Activated CD8-positive, alpha-beta memory T cell treated with anti-CD3 and anti-CD28 coated beads for 24 hours (primary cell): ENCODE data around the gene SYNGR4.

Experiments
- DNase-seq: peaks from one replicate; pipeline ENCODE4 v3.0.0-alpha.2; 2020

SYNGR4 gene

DNA sequence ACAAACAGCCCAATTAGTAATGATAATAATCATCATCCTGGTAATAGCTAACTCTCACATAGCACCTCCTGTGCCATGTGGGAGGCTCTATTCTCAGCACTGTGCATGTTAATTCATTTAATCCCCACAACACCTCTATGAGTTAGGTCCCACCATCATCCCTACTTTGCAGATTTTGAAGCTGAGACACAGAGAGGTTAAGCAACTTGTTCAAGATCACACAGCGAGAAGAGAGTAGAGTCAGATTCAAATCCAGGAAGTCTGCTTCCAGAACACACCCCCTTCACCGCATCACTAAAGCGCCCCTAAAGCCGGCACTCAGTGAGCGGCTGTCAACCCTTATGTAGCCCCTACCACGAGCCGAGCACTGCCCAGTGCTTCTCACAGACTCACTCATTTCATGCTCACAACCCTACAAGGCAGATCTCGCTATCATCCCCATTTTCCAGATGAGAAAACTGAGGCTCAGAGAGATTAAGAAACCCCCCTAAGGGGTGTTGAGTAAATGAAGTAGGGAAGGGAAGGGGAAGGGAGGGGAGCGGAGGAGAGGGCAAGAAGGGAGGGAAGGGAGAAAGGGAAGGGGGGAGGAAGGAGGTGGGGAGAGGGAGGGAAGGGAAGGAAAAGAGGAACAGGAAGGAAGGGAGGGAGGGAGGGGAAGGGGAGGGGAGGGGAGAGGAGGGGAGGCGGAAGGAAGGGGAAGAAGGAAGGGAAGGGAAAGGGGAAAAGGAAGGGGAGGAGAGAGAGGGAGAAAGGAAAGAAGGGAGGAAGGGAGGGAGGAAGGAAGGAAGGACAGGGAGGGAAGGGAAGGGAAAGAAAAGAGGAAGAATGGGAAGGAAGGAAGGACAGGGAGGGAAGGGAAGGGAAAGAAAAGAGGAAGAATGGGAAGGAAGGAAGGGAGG is 22.4 kb upstream of the SYNGR4 start:
- no peak for DNase-seq

DNA sequence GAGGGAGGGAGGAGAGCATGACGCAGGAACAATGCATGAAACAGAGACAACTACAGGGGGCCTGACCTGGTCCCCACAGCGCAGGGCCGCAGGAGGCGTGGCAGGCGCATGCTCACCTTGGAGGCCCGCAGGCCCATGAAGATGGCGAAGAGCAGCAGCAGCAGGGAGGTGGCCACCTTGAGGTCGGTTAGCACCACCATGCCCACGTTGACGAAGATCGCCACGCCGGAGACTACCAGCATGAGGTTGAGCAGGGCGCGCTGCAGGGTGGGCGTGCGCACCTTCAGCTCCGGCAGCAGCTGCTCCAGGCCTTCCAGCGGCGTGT is 21.8 kb upstream of the SYNGR4 start:
- DNase-seq = no peak

DNA sequence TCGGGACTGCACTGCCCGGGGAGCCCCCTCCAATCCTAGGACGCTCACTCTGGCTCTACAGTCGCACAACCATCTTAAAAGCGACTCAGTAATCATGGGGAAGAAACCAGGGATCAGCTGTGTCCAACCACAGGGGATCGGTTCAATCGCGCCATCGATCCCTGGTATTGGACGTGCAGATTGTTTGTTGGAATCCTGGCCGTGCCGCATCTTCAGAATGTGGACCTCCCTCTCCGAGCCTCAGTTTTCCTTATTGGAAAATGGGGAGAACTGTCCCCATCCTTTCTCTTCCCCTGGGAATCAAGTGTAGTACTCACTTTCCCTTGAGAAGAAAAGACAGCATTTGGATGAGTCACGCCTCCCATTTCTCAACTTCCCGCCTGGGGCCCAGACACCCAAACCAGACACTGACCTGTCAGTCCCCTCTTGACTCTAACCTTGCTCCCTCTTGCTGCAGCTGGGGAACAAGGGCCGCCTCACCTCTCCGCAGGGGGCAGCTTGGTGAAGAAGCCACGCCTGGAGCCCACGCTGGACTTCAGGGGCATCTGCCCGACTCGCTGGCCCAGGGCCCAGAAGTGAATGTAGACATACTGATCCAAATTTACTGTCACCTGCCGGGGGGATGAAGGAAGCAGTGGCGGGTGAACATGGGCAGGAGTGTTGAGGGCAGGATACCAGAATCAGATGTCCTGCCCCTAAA is 21.2 kb upstream of the SYNGR4 start:
- DNase-seq = no peak

DNA sequence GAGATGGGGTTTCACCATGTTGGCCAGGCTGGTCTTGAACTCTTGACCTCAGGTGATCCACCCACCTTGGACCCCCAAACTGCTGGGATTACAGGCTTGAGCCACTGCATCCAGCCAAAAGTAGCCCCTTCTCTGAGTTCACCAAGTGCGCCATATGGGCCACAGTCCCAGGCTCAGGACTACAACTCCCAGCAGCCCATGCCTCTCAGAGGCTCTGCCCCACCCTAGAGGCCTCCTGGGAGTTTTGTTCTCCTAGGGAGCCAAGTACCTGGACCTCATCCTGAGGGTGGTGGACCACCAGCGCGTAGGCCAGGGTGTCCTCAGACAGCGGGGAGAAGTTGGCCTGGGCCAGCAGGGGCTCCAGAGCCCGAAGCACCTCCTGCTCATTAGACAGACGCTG is 19.3 kb upstream of the SYNGR4 start:
- DNase-seq = no peak

DNA sequence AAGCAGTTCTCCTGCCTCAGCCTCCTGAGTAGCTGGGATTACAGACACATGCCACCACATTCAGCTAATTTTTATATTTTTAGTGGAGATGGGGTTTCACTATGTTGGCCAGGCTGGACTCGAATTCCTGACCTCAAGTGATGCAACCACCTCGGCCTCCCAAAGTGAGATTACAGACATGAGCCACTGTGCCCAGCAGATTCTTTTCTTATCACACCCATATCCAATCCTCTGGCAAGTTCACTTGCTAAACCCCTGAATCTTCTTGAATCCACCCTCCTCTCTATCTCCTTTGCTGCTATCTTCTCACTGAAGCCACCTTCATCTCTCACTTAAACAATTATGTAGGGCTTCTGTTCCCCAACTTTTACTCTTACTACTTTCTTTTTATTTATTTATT is 18.0 kb upstream of the SYNGR4 start:
- no peak for DNase-seq

DNA sequence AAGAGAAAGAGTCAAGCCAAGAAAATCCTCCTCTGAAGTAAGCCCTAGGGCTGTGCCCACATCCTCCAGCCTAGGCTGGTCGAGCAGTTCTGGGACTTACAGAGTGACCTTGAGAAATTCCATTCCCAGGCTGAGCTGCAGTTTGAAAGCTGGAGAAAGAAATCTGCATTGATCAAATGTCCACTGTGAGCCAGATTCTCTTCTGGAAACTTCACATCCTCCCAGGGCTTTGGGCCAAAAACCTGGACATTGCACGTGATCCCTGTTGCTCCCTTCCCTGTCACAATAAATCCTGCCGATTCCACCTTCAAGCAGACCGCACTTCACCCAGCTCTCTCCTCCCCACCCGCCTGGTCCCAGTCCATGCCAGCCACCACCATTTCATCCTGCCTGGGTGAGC is 16.1 kb upstream of the SYNGR4 start:
- no peak for DNase-seq

DNA sequence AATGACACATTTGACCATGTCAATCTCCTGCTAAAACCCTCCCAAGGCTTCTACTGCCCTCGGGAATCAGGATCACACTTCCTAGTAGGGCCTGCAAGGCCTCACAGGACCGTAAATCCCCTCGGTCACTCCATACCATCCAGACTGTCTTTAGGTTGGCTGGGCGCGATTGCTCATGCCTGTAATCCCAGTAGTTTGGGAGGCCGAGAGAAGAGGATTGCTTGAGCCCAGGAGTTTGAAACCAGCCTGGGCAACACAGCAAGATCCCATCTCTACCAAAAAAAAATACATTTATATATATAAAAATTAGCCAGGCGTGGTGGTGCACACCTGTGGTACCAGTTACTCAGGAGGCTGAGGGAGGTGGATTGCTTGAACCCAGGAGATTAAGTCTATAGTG is 15.4 kb upstream of the SYNGR4 start:
- DNase-seq = no peak

DNA sequence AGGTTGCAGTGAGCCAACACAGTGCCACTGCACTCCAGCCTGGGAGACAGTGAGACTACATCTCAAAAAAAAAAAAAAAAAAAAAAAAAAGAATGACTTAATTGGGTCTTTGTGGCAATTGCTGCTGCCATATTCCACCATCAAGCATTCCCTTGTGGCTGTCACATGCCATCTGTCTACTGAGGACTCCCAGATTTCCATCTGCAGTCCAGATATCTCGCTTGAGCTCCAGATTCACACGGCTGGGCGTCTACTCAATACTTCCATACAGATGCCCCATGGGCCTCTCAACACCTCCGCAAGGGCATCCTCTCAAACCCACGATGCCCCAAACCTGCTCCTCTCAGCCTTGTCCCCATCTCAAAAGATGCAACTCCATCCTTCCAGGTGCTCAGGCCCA is 13.3 kb upstream of the SYNGR4 start:
- no peak for DNase-seq

DNA sequence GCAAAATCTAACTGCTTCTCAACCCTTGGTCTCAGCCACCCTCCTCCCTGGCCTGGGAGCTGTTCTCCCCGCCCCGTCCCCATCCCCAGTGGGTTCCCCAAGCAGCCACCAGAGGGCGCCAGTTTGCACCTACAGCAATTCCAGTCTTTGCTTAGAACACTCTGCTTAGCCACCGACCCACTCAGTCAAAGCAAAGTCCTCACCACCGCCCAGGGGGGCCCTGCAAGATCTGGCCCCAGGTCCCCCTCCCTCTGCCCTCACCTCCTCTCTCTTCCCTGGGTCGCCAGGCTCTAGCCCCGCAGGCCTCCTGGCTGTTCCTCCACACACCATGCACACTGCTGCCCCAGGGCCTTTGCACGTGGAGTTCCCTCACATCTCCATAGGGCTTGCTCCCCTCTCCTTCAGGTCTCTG is 12.8 kb upstream of the SYNGR4 start:
- DNase-seq = peak; percentile 93

DNA sequence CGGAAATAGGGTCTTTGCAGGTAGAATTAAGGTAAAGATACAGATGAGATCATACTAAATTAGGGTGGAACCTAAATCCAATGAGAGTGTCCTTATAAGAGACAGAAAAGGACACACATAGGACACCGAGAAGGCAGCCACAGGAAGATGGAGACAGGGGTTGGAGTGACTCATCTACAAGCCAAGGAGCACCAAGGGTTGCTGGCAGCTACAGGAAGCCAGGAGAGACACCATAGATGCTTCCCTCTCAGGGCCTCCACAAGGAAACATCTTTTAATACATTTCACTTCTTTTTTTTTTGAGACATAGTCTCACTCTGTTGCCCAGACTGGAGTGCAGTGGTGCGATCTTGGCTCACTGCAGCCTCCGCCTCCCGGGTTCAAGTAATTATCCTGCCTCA is 10.5 kb upstream of the SYNGR4 start:
- no peak for DNase-seq

DNA sequence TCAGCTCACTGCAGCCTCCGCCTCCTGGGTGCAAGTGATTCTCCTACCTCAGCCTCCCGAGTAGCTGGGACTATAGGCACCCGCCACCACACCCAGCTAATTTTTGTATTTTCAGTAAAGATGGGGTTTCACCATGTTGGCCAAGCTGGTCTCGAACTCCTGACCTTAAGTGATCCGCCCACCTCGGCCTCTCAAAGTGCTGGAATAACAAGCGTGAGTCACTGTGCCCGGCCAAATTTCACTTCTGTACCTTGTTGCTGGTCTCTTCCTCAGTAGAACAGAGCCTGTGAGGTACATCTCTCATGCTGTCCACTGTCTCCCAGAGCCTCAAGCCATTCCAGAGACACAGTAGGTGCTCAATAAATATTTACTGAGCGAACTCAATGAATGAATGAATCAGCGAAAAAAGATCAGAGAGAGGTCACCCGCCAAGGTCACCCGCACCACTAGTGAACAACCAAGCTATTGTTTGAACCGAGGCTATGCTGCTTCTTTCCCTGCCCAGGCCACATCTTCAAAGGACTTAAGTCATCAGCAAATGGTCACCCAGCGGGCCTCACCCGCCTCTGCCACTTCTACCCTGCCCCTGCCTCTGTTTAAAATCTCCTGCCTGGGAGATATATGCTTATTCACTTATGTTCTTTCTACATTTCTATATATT is 9.7 kb upstream of the SYNGR4 start:
- no peak for DNase-seq

DNA sequence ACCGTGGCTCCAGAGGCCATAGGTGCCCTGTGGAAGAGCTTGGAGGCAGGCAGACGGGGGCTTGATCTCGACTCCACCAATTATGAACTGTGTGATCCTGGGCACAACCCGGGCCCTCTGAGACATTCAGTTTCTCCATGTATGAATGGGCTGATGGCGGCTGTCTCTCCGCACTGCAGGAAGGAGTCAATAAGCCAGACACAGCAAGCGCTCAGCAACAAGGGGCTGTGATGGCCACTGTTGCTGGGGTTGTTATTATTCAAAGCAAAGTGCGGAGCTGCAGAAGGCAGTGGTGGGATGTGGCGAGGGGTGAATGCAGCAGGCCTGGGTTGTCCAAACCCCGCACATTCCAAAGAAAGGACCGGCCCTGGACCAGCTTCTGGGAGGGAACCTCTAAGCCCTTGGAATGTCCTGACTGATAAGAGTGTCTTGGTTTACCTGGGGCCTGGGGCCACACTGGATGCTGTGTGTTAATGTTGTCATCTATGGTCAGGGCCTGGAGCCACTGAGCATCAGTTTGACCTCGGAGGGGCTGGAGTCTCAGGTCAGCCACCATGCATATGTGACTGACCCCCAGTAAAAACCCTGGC is 8.7 kb upstream of the SYNGR4 start:
- no peak for DNase-seq

DNA sequence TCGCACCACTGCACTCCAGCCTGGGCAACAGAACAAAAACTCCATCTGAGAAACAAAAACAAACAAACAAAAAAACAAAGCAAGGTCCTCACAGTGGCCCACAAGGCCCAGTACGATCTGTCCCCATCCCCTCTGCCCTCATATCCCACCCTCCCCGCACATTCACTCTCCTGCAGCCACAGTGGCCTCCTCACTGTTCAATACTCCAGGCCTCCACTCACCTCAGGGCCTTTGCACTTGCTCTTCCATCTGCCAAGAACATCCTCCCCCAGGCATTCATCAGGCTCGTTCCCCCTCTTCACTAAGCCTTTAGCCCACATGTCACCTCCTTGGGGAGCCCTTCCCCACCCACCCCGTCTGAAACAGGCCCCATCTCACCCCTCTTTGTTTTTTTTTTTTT is 5.0 kb upstream of the SYNGR4 start:
- DNase-seq = no peak

DNA sequence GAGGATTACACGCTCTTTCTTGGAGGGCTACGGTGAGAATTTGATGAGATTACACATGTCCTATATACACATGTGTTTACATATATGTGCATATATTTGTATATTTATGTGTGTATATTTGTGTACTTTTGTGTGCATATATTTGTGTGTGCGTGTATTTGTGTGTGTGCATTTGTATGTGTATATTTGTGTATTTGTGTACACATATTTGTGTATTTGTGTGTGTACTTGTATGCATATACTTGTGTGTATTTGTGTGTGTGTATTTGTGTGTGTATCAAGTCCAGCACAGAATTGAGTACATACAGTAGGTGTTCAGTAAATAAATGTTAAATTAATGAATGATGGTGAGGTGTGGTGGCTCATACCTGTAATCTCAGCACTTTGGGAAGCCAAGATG is 2.3 kb upstream of the SYNGR4 start:
- DNase-seq = no peak

DNA sequence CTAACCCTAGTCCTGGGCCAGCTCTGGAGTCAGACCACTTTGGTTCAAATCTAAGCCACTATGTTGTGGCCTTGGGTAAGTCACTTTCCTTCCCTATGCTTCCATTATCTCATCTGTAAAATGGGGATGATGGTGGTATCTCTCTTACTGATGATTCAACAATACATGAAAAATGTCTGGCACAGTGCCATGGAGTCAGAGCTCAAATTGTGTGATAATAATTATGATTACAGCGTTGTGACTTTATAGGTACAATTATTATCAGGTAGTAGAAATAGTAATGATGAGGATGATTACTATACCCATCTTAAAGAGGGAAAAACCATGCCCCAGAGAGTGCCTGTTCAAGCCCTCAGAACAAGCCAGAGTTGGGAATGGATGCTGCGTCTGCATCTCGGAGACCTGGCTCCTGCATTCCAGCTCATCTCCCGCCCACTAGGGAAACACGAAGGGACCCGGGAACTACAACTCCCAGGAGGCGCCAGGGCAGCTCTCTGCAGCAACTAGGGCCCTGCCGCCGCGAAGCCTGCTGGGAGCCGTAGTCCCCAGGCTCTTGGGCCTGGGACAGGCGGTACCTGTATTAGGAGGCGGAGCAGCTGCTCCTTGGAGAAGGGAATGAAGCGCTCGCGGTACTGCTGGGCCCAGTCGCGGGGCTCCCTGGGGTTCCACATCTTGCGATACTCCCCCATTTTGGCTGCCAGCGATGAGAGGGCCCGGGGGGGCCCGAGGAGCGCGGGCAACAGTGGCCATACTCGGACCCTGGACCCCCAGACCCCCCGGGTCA is 1.3 kb upstream of the SYNGR4 start:
- DNase-seq = peak; percentile 91

DNA sequence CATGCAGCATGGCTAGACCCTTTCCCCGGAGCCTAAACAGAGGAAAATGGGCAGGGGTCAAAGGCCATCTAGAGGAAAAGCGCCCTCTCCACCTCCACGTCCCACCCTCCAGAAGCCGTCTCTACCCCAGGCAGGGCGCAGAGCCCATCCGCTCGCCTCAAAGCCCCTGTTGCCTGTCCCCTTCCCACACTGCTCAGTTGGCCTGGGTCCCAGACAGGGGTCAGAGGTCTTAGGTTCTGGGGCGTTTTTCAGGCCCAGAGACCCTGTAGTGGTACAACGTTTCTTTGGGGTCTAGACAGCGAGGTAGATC is 712 bp upstream of the SYNGR4 start:
- no peak for DNase-seq

DNA sequence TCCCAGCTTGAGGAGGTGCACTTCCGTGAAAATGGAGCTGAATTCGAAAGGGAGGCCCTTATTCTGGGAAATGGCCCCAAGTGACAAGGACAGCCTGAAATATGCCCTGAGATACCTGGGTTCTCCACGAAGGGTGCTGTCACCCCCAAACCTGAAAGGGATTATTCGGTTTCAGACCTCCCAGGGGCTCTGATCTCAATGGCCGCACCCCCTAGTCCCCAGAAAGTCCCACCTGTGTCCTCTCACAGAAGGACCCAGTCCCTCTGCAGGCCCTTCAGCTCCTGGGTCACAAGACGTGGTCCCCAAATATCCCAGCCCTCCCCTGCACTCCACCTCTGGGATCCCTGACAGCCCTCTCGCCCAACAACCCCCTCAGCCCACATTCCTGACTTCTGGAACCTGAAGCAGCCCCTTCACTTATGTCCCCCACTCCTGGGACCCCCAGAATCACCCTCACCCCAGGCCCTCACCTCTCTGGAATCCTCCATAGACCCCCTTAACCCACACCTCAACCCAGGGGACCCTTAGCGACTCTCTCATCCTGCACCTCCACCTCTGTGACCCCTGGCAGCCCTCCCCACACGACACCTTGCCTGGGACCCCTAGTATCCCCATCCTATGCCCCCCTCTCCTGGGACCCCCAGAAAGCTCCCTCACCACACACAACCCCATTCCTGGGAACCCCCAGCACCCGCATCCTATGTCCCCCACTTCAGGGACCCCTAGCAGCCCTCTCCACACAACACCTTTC is 606 bp downstream of the SYNGR4 start:
- no peak for DNase-seq

DNA sequence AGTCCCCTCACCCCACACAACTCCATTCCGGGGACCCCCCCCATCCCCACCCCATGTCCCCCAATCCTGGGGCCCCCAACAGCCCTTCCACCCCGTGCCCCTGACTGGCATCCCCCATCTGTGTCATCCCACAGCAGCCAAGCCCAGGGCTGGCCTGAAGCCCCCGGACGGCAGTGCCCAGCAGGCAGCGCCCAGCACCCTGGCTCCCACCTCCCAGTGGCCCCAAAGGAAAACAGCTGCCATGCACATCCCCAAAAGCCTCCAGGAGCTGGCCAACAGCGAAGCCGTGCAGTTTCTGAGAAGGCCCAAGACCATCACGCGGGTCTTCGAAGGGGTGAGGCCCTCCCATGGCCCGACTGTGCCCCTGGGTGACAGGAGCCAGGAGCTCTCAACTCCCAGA is 1.4 kb downstream of the SYNGR4 start:
- DNase-seq = no peak

DNA sequence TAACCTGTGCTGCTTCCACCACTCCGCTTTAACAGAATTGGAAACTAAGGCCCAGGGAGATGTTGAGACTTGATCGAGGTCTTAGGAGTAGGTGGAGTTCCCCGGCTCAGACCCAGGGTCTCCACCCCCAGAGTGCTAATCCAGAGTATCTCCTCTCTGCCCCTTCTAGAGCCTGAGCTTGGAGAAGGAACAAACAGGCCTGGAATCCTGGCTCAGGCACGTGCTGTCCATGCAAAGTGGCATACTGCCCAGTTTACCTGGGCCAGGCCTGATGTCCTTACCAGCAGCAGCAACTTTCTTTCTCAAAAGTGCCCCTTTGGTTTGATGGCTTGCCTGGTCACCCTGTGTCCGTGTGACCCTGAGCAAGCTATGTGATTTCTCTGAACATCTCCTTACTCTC is 3.7 kb downstream of the SYNGR4 start:
- no peak for DNase-seq

DNA sequence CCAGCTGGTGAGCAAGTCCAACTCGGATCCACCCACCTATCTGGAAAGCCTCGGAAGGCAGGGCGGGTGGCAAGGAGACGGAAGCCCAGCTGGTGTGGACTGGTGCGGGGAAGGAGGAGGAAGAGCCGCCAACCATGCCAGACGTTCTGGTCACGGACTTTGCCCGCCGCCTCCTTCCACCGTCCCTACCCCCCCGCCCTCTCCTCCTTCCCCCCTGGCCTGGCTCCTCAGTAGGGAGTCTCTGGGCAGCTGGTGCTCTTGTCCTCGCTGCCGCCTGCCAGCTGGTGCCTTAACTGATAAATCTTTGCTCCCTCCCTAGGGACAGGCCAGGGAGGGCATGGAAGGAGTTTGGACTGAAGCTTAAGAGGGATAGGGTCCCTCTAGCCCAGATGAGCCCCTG is 4.8 kb downstream of the SYNGR4 start:
- no peak for DNase-seq

DNA sequence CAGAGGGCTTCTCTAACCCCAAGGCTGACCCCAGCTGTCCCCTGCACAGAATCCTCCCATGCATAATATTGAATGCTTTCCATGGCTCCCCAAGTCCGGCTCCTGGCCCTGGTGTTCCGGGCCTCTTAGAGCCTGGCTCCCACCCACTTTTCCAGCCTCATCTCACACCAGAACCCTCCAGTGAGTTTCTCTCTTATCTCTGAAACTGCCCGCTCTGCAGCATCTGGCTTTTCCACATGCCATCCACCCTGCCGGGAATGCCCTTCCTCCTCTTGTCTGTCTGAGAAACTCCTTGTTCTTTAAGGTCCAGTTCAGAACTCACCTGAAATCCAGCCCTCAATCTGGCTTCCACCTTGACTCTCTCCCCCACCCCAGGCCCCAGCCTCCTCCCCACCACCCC is 6.8 kb downstream of the SYNGR4 start:
- DNase-seq = no peak

DNA sequence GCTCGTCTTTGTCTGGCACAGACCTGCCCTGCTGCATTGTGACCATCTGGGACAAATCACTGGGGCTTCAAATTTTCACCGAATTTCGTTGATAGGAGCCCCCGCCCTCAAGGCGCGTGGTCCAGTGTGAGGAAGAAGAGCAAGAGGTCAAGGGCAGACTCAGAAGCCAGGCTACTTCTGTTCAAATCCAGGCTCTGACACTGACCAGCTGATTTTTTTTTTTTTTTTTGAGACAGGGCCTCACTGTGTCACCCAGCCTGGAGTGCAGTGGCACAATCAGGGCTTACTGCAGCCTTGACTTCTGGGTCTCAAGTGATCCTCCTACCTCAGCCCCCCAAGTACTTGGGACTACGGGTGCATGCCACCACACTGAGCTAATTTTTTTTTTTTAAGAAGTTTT is 7.2 kb downstream of the SYNGR4 start:
- DNase-seq = no peak
